Measurements from ENCODE around the gene PRDX3. TPM values are rescaled to one million over a fixed set of nuclear protein-coding genes. Genes with fewer than 3 reads are reported as not detected.

PRDX3 gene
- total RNA-seq, result 10 to 100 TPM; 46.1 to 61.7 TPM

- H3K4me3 ChIP-seq, result peak within 1 kb of the TSS; percentile 86 to 95
- no peaks in the 10 kb centered on the region for H3K27me3 ChIP-seq
- TF ChIP-seq, protein P1, sequence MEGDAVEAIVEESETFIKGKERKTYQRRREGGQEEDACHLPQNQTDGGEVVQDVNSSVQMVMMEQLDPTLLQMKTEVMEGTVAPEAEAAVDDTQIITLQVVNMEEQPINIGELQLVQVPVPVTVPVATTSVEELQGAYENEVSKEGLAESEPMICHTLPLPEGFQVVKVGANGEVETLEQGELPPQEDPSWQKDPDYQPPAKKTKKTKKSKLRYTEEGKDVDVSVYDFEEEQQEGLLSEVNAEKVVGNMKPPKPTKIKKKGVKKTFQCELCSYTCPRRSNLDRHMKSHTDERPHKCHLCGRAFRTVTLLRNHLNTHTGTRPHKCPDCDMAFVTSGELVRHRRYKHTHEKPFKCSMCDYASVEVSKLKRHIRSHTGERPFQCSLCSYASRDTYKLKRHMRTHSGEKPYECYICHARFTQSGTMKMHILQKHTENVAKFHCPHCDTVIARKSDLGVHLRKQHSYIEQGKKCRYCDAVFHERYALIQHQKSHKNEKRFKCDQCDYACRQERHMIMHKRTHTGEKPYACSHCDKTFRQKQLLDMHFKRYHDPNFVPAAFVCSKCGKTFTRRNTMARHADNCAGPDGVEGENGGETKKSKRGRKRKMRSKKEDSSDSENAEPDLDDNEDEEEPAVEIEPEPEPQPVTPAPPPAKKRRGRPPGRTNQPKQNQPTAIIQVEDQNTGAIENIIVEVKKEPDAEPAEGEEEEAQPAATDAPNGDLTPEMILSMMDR (IDR thresholded peaks at IDR 0.05), result peak in 2 of 7 experiments; percentile 14 to 21
- peak in 2 of 3 donors; percentile 70 to 81 for TF ChIP-seq POLR2A (IDR thresholded peaks at IDR 0.05)
- ATAC-seq (peak; percentile 99), DNase-seq (peak; percentile 92 to 96 (median 94))
- H3K9me3 ChIP-seq, result no peaks in the 10 kb centered on the region
- H3K4me1 ChIP-seq, result peaks cover 18% of the 10 kb centered on the region
- peak within 1 kb of the TSS; percentile 80 to 90 (median 81) for H3K27ac ChIP-seq
- 0 to 1% methylated on average over 15 to 44 of the region's 45 CpGs for WGBS, 2 donors
- peaks cover 0 to 2% of the 10 kb centered on the region in 2 donors for H3K36me3 ChIP-seq (replicated peaks in 1 of 2; ENCODE audit: insufficient read depth in 1 of 2, low read depth in 2 of 2)
- intact Hi-C loops (cut with DNase I), result no loop called here
Observed at GRCh38 chr10:119178372-119179119, at the start of gene PRDX3. TSS of gene PRDX3 (minus strand) at chr10:119178812. CDS start at chr10:119178790, 22 bp downstream.

DNA sequence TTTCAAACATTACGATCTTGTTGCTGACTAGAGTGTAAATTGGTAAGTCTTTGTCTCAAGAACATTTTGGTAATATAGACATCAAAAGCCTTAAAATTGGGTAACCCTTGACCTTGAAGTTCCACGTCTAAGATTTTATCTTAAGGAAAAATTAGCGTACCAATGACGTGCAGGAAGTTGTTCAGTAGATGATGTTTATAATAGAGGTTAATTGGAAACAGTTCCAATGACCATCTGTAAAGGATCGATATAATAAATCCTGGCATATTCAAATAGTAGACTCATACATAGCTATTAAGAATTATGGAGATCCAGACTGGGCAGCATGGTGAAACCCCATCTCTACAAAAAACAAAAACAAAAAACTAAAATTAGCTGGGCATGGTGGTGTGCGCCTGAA, 49.2 kb upstream of the PRDX3 start:
- DNase-seq (no peak), ATAC-seq (no peak)
- 80 to 81% methylated on average over 6 of the region's 6 CpGs for WGBS, 2 donors
- Histone ChIP-seq H3K4me3 (no peak overlapping the region), H3K9me3 (no peaks in the 10 kb centered on the region), H3K4me1 (peaks cover 12% of the 10 kb centered on the region), H3K36me3 (replicated peaks in 1 of 2; ENCODE audit: insufficient read depth in 1 of 2, low read depth in 2 of 2) (no peaks in the 10 kb centered on the region), H3K27ac (no peak overlapping the region), H3K27me3 (no peaks in the 10 kb centered on the region)
- TF ChIP-seq, protein P1 (IDR thresholded peaks at IDR 0.05), result no peak
- no peak for TF ChIP-seq POLR2A (IDR thresholded peaks at IDR 0.05)
- intact Hi-C loops (cut with DNase I), result no loop called here

- peaks cover 24% of the 10 kb centered on the region for H3K4me1 ChIP-seq
- no peak for DNase-seq
- H3K36me3 ChIP-seq (replicated peaks in 1 of 2; ENCODE audit: insufficient read depth in 1 of 2, low read depth in 2 of 2), result no peaks in the 10 kb centered on the region
- H3K27me3 ChIP-seq, result no peaks in the 10 kb centered on the region
- intact Hi-C loops (cut with DNase I), result no loop called here
- TF ChIP-seq POLR2A (IDR thresholded peaks at IDR 0.05), result no peak
- TF ChIP-seq, protein P1 (IDR thresholded peaks at IDR 0.05), result no peak
- ATAC-seq, result no peak
- WGBS, 2 donors, result 53 to 55% methylated on average over 4 of the region's 4 CpGs
- no peak overlapping the region for H3K4me3 ChIP-seq
- no peaks in the 10 kb centered on the region for H3K9me3 ChIP-seq
- H3K27ac ChIP-seq, result no peak overlapping the region
Observed at GRCh38 chr10:119225083-119225658, 46.6 kb upstream of the PRDX3 start.

GRCh38 chr10:119222966-119223386, 44.4 kb upstream of the PRDX3 start:
- peak; percentile 43 for ATAC-seq
- peaks cover 24% of the 10 kb centered on the region for H3K4me1 ChIP-seq

More at GRCh38 chr10:119222966-119223386, 44.4 kb upstream of the PRDX3 start:
- intact Hi-C loops (cut with DNase I), result no loop called here
- H3K27ac ChIP-seq, result peak overlapping the region in 3 of 4 donors; percentile 38 to 60 (median 54)
- H3K4me3 ChIP-seq, result no peak overlapping the region
- TF ChIP-seq, protein P1 (IDR thresholded peaks at IDR 0.05), result no peak
- TF ChIP-seq POLR2A (IDR thresholded peaks at IDR 0.05), result no peak
- 34 to 57% methylated on average over 9 of the region's 9 CpGs for WGBS, 2 donors
- no peaks in the 10 kb centered on the region for H3K9me3 ChIP-seq
- no peaks in the 10 kb centered on the region for H3K36me3 ChIP-seq (replicated peaks in 1 of 2; ENCODE audit: insufficient read depth in 1 of 2, low read depth in 2 of 2)
- no peaks in the 10 kb centered on the region for H3K27me3 ChIP-seq
- no peak for DNase-seq
